Smooth muscle cell (in vitro differentiated cells): ENCODE data around the gene ORC6. TPM values are rescaled to one million over a fixed set of nuclear protein-coding genes. Genes with fewer than 3 reads are reported as not detected.

Experiments used
- DNase-seq: peaks from one replicate; lab custom pipeline; 2025; ENCODE audit not compliant: unreplicated experiment; lab: John Stamatoyannopoulos, UW
- H2AFZ ChIP-seq: fragments of 200-600 bp; sonication (generic); 2 replicates; pipeline ENCODE4 v1.6.0; 2016; ENCODE audit warnings: antibody characterized with exemption, low read depth, mild to moderate bottlenecking
- H3F3A ChIP-seq: fragments of 200-600 bp; sonication (generic); 2 replicates; pipeline ENCODE4 v1.6.0; 2017; ENCODE audit warnings: antibody characterized with exemption, low read depth
- H3K27ac ChIP-seq: fragments of 200-600 bp; sonication (generic); 2 replicates; pipeline ENCODE4 v1.5.1; 2016; ENCODE audit warnings: low read depth, mild to moderate bottlenecking
- H3K27me3 ChIP-seq: fragments of 200-600 bp; sonication (generic); 2 replicates; pipeline ENCODE4 v1.6.1; 2016; ENCODE audit warnings: low read depth, mild to moderate bottlenecking
- H3K36me3 ChIP-seq: fragments of 200-600 bp; sonication (generic); 2 replicates; pipeline ENCODE4 v1.5.1; 2016; ENCODE audit warnings: low read depth
- H3K4me1 ChIP-seq: fragments of 200-600 bp; sonication (generic); 2 replicates; pipeline ENCODE4 v1.5.1; 2016; ENCODE audit warnings: low read depth
- H3K4me2 ChIP-seq: fragments of 200-600 bp; sonication (generic); 2 replicates; pipeline ENCODE4 v1.6.0; 2016; ENCODE audit warnings: mild to moderate bottlenecking
- H3K4me3 ChIP-seq: fragments of 200-600 bp; sonication (generic); 2 replicates; pipeline ENCODE4 v1.5.1; 2016; ENCODE audit warnings: mild to moderate bottlenecking
- H3K79me2 ChIP-seq: fragments of 200-600 bp; sonication (generic); 2 replicates; pipeline ENCODE4 v1.6.0; 2016; ENCODE audit warnings: low read depth, mild to moderate bottlenecking
- H3K9ac ChIP-seq: fragments of 200-600 bp; sonication (generic); 2 replicates; pipeline ENCODE4 v1.6.0; 2016; ENCODE audit warnings: low read depth
- H3K9me3 ChIP-seq: fragments of 200-600 bp; sonication (generic); replicated peaks from 2 replicates; pipeline ENCODE4 v1.5.1; 2016; ENCODE audit warnings: low read depth
- H4K20me1 ChIP-seq: fragments of 200-600 bp; sonication (generic); 2 replicates; pipeline ENCODE4 v1.6.0; 2016; ENCODE audit warnings: low read depth
- WGBS: methylation state at CpG from one replicate; pipeline ENCODE4 v1.1.7; 2016; ENCODE audit warnings: low lambda C conversion rate; 5-methylcytosine and 5-hydroxymethylcytosine counted together
- polyA plus RNA-seq: library from polyadenylated mRNA; unstranded; fragments of >200 nt; fragmentation: Nextera tagmentation; extraction: Ambion mirVana; gene quantifications from 2 replicates; pipeline ENCODE4 v1.2.1, GENCODE V29; 2016
- total RNA-seq: library from RNA; depleted of rRNA; stranded (reverse); fragments of >200 nt; gene quantifications from 2 replicates; pipeline ENCODE4 v1.2.3, GENCODE V29; 2014
- TF ChIP-seq, protein P1 (sequence below): fragments of 200-600 bp; sonication (generic); IDR thresholded peaks from 2 replicates; pipeline ENCODE4 v1.5.1; 2017; ENCODE audit warnings: borderline replicate concordance, mild to moderate bottlenecking, antibody characterized with exemption; ENCODE audit not compliant: insufficient read depth, poor library complexity, severe bottlenecking

The ORC6 gene
- total and polyA plus RNA-seq, 2 experiments from 2014 or later = 15.6 to 29.4 TPM

DNA sequence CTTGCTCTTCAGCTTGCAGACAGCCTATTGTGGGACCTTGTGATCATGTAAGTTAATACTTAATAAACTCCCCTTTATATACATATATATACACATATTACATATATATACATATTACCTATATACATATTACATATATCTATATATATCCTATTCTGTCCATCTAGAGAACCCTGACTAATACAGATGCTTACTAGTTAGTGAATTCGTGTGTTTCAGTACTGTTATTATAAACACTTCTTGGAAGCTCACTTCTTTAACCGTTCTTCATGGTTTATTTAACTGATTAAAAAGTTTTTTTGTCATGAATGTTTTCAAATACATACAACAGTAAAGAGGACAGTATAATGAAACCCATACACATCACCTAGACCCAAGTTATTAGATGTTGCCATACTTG is 12.6 kb downstream of the ORC6 start:
- WGBS = 94% methylated on average over 2 of the region's 2 CpGs
- H3F3A ChIP-seq = no peaks in the 10 kb centered on the region
- H3K9ac ChIP-seq = no peak overlapping the region
- no peaks in the 10 kb centered on the region for H3K9me3 ChIP-seq
- no peak overlapping the region for H3K4me3 ChIP-seq
- H3K27ac ChIP-seq = no peak overlapping the region
- no peaks in the 10 kb centered on the region for H3K79me2 ChIP-seq
- TF ChIP-seq, protein P1, sequence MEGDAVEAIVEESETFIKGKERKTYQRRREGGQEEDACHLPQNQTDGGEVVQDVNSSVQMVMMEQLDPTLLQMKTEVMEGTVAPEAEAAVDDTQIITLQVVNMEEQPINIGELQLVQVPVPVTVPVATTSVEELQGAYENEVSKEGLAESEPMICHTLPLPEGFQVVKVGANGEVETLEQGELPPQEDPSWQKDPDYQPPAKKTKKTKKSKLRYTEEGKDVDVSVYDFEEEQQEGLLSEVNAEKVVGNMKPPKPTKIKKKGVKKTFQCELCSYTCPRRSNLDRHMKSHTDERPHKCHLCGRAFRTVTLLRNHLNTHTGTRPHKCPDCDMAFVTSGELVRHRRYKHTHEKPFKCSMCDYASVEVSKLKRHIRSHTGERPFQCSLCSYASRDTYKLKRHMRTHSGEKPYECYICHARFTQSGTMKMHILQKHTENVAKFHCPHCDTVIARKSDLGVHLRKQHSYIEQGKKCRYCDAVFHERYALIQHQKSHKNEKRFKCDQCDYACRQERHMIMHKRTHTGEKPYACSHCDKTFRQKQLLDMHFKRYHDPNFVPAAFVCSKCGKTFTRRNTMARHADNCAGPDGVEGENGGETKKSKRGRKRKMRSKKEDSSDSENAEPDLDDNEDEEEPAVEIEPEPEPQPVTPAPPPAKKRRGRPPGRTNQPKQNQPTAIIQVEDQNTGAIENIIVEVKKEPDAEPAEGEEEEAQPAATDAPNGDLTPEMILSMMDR = no peak
- no peak for DNase-seq
- H3K4me2 ChIP-seq = no peak overlapping the region
- no peaks in the 10 kb centered on the region for H3K36me3 ChIP-seq
- no peaks in the 10 kb centered on the region for H3K4me1 ChIP-seq
- H4K20me1 ChIP-seq = no peaks in the 10 kb centered on the region
- H2AFZ ChIP-seq = no peak overlapping the region
- H3K27me3 ChIP-seq = no peaks in the 10 kb centered on the region

DNA sequence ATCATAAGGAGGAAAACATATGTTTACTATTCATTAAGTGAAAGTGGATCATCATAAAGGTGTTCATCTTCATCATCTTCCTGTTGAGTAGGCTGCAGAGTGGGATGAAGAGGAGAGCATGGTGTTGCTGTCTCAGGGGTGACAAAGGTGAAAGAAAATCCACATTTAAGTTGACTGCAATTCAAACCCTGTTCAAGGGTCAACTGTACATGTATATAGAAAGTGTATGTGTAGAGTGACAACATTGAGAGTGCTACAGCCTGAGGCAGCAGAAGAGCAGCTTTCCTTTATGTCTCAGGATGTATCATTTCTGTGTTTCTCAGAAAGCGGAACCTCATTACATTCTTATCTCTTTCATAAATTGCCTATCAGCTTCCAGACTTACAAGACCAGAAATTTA is 17.2 kb downstream of the ORC6 start:
- Histone ChIP-seq H3K36me3 (no peaks in the 10 kb centered on the region), H3K9me3 (no peaks in the 10 kb centered on the region), H3K4me3 (no peak overlapping the region), H3K27ac (no peak overlapping the region), H2AFZ (no peak overlapping the region), H3K27me3 (no peaks in the 10 kb centered on the region), H3K4me1 (no peaks in the 10 kb centered on the region), H3K9ac (no peak overlapping the region), H3K4me2 (no peak overlapping the region), H3K79me2 (no peaks in the 10 kb centered on the region), H4K20me1 (no peaks in the 10 kb centered on the region), H3F3A (no peaks in the 10 kb centered on the region)
- WGBS = 5% methylated on average over 1 of the region's 1 CpG
- TF ChIP-seq, protein P1 = no peak
- no peak for DNase-seq

DNA sequence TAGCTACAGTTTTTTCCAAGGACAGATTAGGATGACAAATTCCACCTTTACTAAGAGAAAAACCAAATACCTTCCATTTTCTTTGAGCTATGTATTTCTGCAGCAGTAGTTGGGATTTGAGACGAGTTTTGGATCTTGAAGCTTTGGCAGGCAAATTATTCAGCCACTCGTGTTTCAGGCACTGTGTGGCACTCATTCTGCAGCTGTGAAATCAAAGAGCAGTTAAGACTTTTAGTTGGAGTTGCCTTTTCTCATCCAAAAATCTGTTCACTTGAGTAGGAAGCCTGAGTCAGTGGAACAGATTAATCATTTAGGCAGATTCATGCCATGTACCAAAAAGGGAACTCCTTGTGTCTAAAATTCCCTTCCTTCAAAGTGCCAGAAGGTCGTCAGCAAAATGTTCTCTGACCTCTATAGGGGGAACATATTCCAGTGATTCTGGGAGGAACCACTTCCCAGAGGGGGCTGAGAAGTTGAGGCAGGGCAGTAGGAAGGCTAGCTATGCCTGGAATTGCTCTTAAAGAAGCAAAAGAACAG is 20.1 kb downstream of the ORC6 start:
- no peak overlapping the region for H2AFZ ChIP-seq
- WGBS = 85% methylated on average over 3 of the region's 3 CpGs
- no peak overlapping the region for H3K4me2 ChIP-seq
- TF ChIP-seq, protein P1 = no peak
- H3K9me3 ChIP-seq = no peaks in the 10 kb centered on the region
- H4K20me1 ChIP-seq = no peaks in the 10 kb centered on the region
- H3F3A ChIP-seq = no peaks in the 10 kb centered on the region
- no peak for DNase-seq
- H3K27ac ChIP-seq = no peak overlapping the region
- no peaks in the 10 kb centered on the region for H3K79me2 ChIP-seq
- H3K9ac ChIP-seq = no peak overlapping the region
- no peaks in the 10 kb centered on the region for H3K4me1 ChIP-seq
- H3K27me3 ChIP-seq = no peaks in the 10 kb centered on the region
- no peak overlapping the region for H3K4me3 ChIP-seq
- no peaks in the 10 kb centered on the region for H3K36me3 ChIP-seq
